Sigmoid colon (tissue), 7 donors: ENCODE measurements around the gene POLR2J3. TPM values are rescaled to one million over a fixed set of nuclear protein-coding genes. Genes with fewer than 3 reads are reported as not detected.
"Not testable (repeated sequence)": the region's sequence is repeated elsewhere in the genome, so short reads cannot be mapped to it uniquely, and the experiment has no call there.

ENCODE experiments used
- DNase-seq: peaks from one replicate; pipeline ENCODE4 v3.0.0-alpha.2; 2019
- H3K27ac ChIP-seq, 4 donors: fragments of 200-600 bp; sonication (generic); one replicate each; pipeline ENCODE4 v1.5.1; 2016 to 2019; ENCODE audit warnings: mild to moderate bottlenecking in 1 of 4
- H3K27me3 ChIP-seq, 3 donors: fragments of 200-600 bp; sonication (generic); one replicate each; pipeline ENCODE4 v1.5.1; 2019; ENCODE audit warnings: mild to moderate bottlenecking in 1 of 3
- H3K36me3 ChIP-seq, 4 donors: fragments of 200-600 bp; sonication (generic); one replicate each; pipeline ENCODE4 v1.5.1; 2016 to 2019
- H3K4me1 ChIP-seq, 4 donors: fragments of 200-600 bp; sonication (generic); one replicate each; pipeline ENCODE4 v1.5.1; 2017 to 2019
- H3K4me3 ChIP-seq, 4 donors: fragments of 200-600 bp; sonication (generic); one replicate each; pipeline ENCODE4 v1.5.1; 2017 to 2019; ENCODE audit warnings: mild to moderate bottlenecking in 2 of 4, moderate library complexity in 1 of 4
- H3K9me3 ChIP-seq, 4 donors: fragments of 200-600 bp in 3 of 4; sonication (generic) in 3 of 4; one replicate each; pipeline versions ENCODE4 v1.5.1 to v1.6.1; 2013 to 2019
- WGBS, 2 donors: extraction: QIAGEN DNeasy Blood & Tissue Kit; methylation state at CpG; one replicate each; pipeline ENCODE4 v1.1.7; 2013; 5-methylcytosine and 5-hydroxymethylcytosine counted together
- intact Hi-C: fragments of 100-400 bp; cut with DNase I; formaldehyde crosslinking; loops from one replicate; pipeline ENCODE4 v1.15.1; 2023
- polyA plus RNA-seq, 3 donors: library from polyadenylated mRNA; stranded (reverse); fragments of 200-250 nt; gene quantifications; one replicate each; pipeline ENCODE4 v1.2.3, GENCODE V29; 2013
- total RNA-seq, 4 donors: library from RNA; depleted of rRNA; stranded (reverse); fragments of >200 nt; gene quantifications; one replicate each; pipeline ENCODE4 v1.1.0, GENCODE V29; 2016
- donor health status: healthy with polysubstance abuse.
- donor health status: Bipolar disorder and iron deficiency.
- donor health status: healthy.

POLR2J3 gene
- total and polyA plus RNA-seq, 7 donors = 10.7 to 103 (median 18.0) TPM

- H3K27ac ChIP-seq, intact Hi-C loops, H3K9me3 ChIP-seq, H3K27me3 ChIP-seq, H3K4me1 ChIP-seq, H3K4me3 ChIP-seq, H3K36me3 ChIP-seq: not testable (repeated sequence)
- WGBS, 2 donors = 83 to 88% methylated on average over 7 of the region's 7 CpGs
- DNase-seq = peak; percentile 30
Observed at GRCh38 chr7:102577315-102578240, 5.2 kb upstream of the POLR2J3 start.

- H3K9me3 ChIP-seq, H3K4me3 ChIP-seq, H3K4me1 ChIP-seq, H3K27me3 ChIP-seq, H3K27ac ChIP-seq, intact Hi-C loops, DNase-seq, H3K36me3 ChIP-seq: not testable (repeated sequence)
- no CpG with 5 or more reads among the region's 3 CpGs for WGBS, 2 donors
Observed at GRCh38 chr7:102576363-102576762, 4.0 kb upstream of the POLR2J3 start.

- H3K9me3 ChIP-seq, DNase-seq, H3K27ac ChIP-seq, H3K36me3 ChIP-seq, H3K4me3 ChIP-seq, H3K27me3 ChIP-seq, H3K4me1 ChIP-seq, intact Hi-C loops: not testable (repeated sequence)
- whole genome bisulfite sequencing, 2 donors = no CpG with 5 or more reads among the region's 6 CpGs
Observed at GRCh38 chr7:102574607-102575006, 2.2 kb upstream of the POLR2J3 start.

- intact Hi-C loops, H3K27ac ChIP-seq, H3K27me3 ChIP-seq, H3K4me3 ChIP-seq, H3K36me3 ChIP-seq, H3K9me3 ChIP-seq, DNase-seq, H3K4me1 ChIP-seq: not testable (repeated sequence)
- 94 to 95% methylated on average over 4 of the region's 11 CpGs for WGBS, 2 donors
Observed at GRCh38 chr7:102568620-102569019, 3.8 kb downstream of the POLR2J3 start.

GRCh38 chr7:102550808-102551422 is 21.5 kb downstream of the POLR2J3 start, which contains the start of gene SPDYE2:
SPDYE2 (plus strand) TSS chr7:102551226; CDS start chr7:102553256, 2,030 bp downstream.
- H3K27ac ChIP-seq, H3K4me1 ChIP-seq, H3K4me3 ChIP-seq, intact Hi-C loops, DNase-seq, H3K9me3 ChIP-seq, H3K36me3 ChIP-seq, H3K27me3 ChIP-seq: not testable (repeated sequence)
- no CpG with 5 or more reads among the region's 6 CpGs for WGBS, 2 donors

- H3K27me3 ChIP-seq, H3K27ac ChIP-seq, intact Hi-C loops, H3K9me3 ChIP-seq, H3K4me1 ChIP-seq, H3K36me3 ChIP-seq, H3K4me3 ChIP-seq: not testable (repeated sequence)
- WGBS, 2 donors = 77 to 88% methylated on average over 1 to 2 of the region's 6 CpGs
- peak; percentile 27 for DNase-seq
Observed at GRCh38 chr7:102546353-102546752, 26.0 kb downstream of the POLR2J3 start.

- 94 to 96% methylated on average over 8 of the region's 12 CpGs for WGBS, 2 donors
Observed at GRCh38 chr7:102545288-102545687, 27.1 kb downstream of the POLR2J3 start.

GRCh38 chr7:102544372-102544771 is 28.0 kb downstream of the POLR2J3 start:
- H3K4me3 ChIP-seq, H3K9me3 ChIP-seq, intact Hi-C loops, H3K27me3 ChIP-seq, DNase-seq, H3K36me3 ChIP-seq, H3K27ac ChIP-seq, H3K4me1 ChIP-seq: not testable (repeated sequence)
- no CpG with 5 or more reads among the region's 1 CpG for WGBS, 2 donors

More at GRCh38 chr7:102545288-102545687, 27.1 kb downstream of the POLR2J3 start:
- H3K4me1 ChIP-seq, H3K27me3 ChIP-seq, intact Hi-C loops, DNase-seq, H3K27ac ChIP-seq, H3K9me3 ChIP-seq, H3K36me3 ChIP-seq, H3K4me3 ChIP-seq: not testable (repeated sequence)

GRCh38 chr7:102543596-102543995 is 28.8 kb downstream of the POLR2J3 start, which contains the start of gene UPK3BL2:
UPK3BL2 (minus strand) TSS chr7:102543696; CDS start chr7:102543636, 60 bp downstream.
- H3K9me3 ChIP-seq, intact Hi-C loops, H3K27ac ChIP-seq, H3K4me3 ChIP-seq, H3K27me3 ChIP-seq, DNase-seq, H3K36me3 ChIP-seq, H3K4me1 ChIP-seq: not testable (repeated sequence)
- WGBS, 2 donors = no CpG with 5 or more reads among the region's 8 CpGs

GRCh38 chr7:102542771-102543170 is 29.6 kb downstream of the POLR2J3 start:
- intact Hi-C loops, H3K4me1 ChIP-seq, H3K27me3 ChIP-seq, H3K36me3 ChIP-seq, H3K27ac ChIP-seq, H3K4me3 ChIP-seq, H3K9me3 ChIP-seq: not testable (repeated sequence)
- DNase-seq = peak; percentile 40
- WGBS, 2 donors = 90 to 95% methylated on average over 7 of the region's 11 CpGs

- DNase-seq = peak; percentile 42
- H3K27me3 ChIP-seq, intact Hi-C loops, H3K9me3 ChIP-seq, H3K36me3 ChIP-seq, H3K4me1 ChIP-seq, H3K27ac ChIP-seq, H3K4me3 ChIP-seq: not testable (repeated sequence)
- WGBS, 2 donors = 100% methylated on average over 4 of the region's 8 CpGs
Observed at GRCh38 chr7:102542083-102542482, 30.3 kb downstream of the POLR2J3 start.

- DNase-seq, H3K9me3 ChIP-seq, H3K36me3 ChIP-seq, H3K27ac ChIP-seq, H3K27me3 ChIP-seq, intact Hi-C loops, H3K4me1 ChIP-seq, H3K4me3 ChIP-seq: not testable (repeated sequence)
- WGBS, 2 donors = 95 to 97% methylated on average over 4 of the region's 6 CpGs
Observed at GRCh38 chr7:102540604-102541003, 31.8 kb downstream of the POLR2J3 start.

- H3K36me3 ChIP-seq, H3K4me1 ChIP-seq, H3K9me3 ChIP-seq, H3K27ac ChIP-seq, H3K27me3 ChIP-seq, DNase-seq, H3K4me3 ChIP-seq, intact Hi-C loops: not testable (repeated sequence)
- WGBS, 2 donors = 54 to 71% methylated on average over 4 of the region's 8 CpGs
Observed at GRCh38 chr7:102535062-102535615, 37.2 kb downstream of the POLR2J3 start.
